CD4-positive, CD25-positive, alpha-beta regulatory T cell (primary cell): ENCODE results near the gene DPP10. TPM values are rescaled to one million over a fixed set of nuclear protein-coding genes. Genes with fewer than 3 reads are reported as not detected.

Experiments
- ATAC-seq, 2 donors: fragments of 150-1000 bp; cut with Tn5 transposase; one replicate each; pipeline ENCODE4 v1.10.0; 2021; ENCODE audit warnings: low read depth in 2 of 2, moderate number of reproducible peaks in 2 of 2, moderate library complexity in 1 of 2
- DNase-seq, 3 donors: peaks; one replicate each; pipeline versions ENCODE4 v3.0.0 to v3.0.0-alpha.2; 2012 to 2022; ENCODE audit warnings: mixed read lengths in 1 of 3
- H3K27ac ChIP-seq: one replicate; pipeline ENCODE4 v1.7.0; 2013; ENCODE audit warnings: mild to moderate bottlenecking, low read length; ENCODE audit not compliant: insufficient read depth, poor library complexity, severe bottlenecking
- H3K27me3 ChIP-seq: one replicate; pipeline ENCODE4 v1.7.0; 2013; ENCODE audit warnings: low read length; ENCODE audit not compliant: control insufficient read depth, insufficient read depth
- H3K36me3 ChIP-seq: one replicate; pipeline ENCODE4 v1.7.0; 2013; ENCODE audit warnings: mild to moderate bottlenecking, low read length, moderate library complexity; ENCODE audit not compliant: control insufficient read depth, insufficient read depth
- H3K4me1 ChIP-seq: 2 replicates; pipeline ENCODE4 v1.7.0; 2013; ENCODE audit warnings: mild to moderate bottlenecking, low read length; ENCODE audit not compliant: insufficient read depth, control insufficient read depth, poor library complexity, severe bottlenecking
- H3K4me3 ChIP-seq: one replicate; pipeline ENCODE4 v1.7.0; 2013; ENCODE audit warnings: low read depth, mild to moderate bottlenecking, low read length, moderate library complexity
- H3K9me3 ChIP-seq, 2 experiments: 1 replicate in 1 of 2; 2 replicates in 1 of 2; pipeline ENCODE4 v1.7.0; 2013; ENCODE audit warnings: low read length in 2 of 2, mild to moderate bottlenecking in 1 of 2, moderate library complexity in 1 of 2; ENCODE audit not compliant: control insufficient read depth in 2 of 2
- H3K27ac Mint-ChIP-seq, 3 donors: one replicate each; pipeline ENCODE4 v1.8.0; 2020 to 2022; ENCODE audit warnings: mild to moderate bottlenecking in 3 of 3, mixed read lengths in 3 of 3, moderate library complexity in 2 of 3
- H3K27me3 Mint-ChIP-seq: one replicate; pipeline ENCODE4 v1.8.0; 2022; ENCODE audit warnings: mild to moderate bottlenecking, mixed read lengths
- H3K36me3 Mint-ChIP-seq: one replicate; pipeline ENCODE4 v1.8.0; 2020; ENCODE audit warnings: mixed read lengths
- H3K4me1 Mint-ChIP-seq, 4 donors: one replicate each; pipeline ENCODE4 v1.8.0; 2020 to 2022; ENCODE audit warnings: mixed read lengths in 4 of 4, mild to moderate bottlenecking in 1 of 4
- H3K4me3 Mint-ChIP-seq, 4 donors: one replicate each; pipeline ENCODE4 v1.8.0; 2020 to 2022; ENCODE audit warnings: mild to moderate bottlenecking in 4 of 4, mixed read lengths in 4 of 4, moderate library complexity in 3 of 4
- H3K9me3 Mint-ChIP-seq, 7 donors: one replicate each; pipeline ENCODE4 v1.8.0; 2020 to 2022; ENCODE audit warnings: mixed read lengths in 7 of 7, mild to moderate bottlenecking in 3 of 7, moderate library complexity in 2 of 7
- polyA plus RNA-seq, 4 donors: library from polyadenylated mRNA; unstranded; fragments of 300-500 nt; fragmentation: Illumina TruSeq; gene quantifications; one replicate each; pipeline ENCODE4 v1.2.3, GENCODE V29; 2021
- total RNA-seq: library from RNA; stranded (reverse); gene quantifications from one replicate; pipeline ENCODE4 v1.2.3, GENCODE V29; 2022

The DPP10 gene
- total and polyA plus RNA-seq, 5 donors from 2014 or later, result not detected

GRCh38 chr2:115460008-115460407 lies 1017.6 kb downstream of the DPP10 start:
- Histone ChIP-seq H3K27me3 (no peaks in the 10 kb centered on the region), H3K9me3 (no peaks in the 10 kb centered on the region), H3K4me1 (no peaks in the 10 kb centered on the region), H3K4me3 (no peak overlapping the region), H3K36me3 (no peaks in the 10 kb centered on the region), H3K27ac (no peak overlapping the region)
- Mint-ChIP-seq H3K27me3 (no peaks in the 10 kb centered on the region), H3K27ac (no peak overlapping the region), H3K36me3 (no peaks in the 10 kb centered on the region), H3K9me3 (peaks cover 0 to 12% (median 3%) of the 10 kb centered on the region in 7 donors), H3K4me3 (no peak overlapping the region), H3K4me1 (no peaks in the 10 kb centered on the region)
- DNase-seq (no peak), ATAC-seq (no peak)

- Mint-ChIP-seq H3K4me1 (no peaks in the 10 kb centered on the region), H3K27ac (no peak overlapping the region), H3K27me3 (no peaks in the 10 kb centered on the region), H3K4me3 (no peak overlapping the region), H3K9me3 (peaks cover 2 to 21% (median 7%) of the 10 kb centered on the region in 7 donors), H3K36me3 (no peaks in the 10 kb centered on the region)
- H3K9me3 ChIP-seq, result no peaks in the 10 kb centered on the region
- H3K36me3 ChIP-seq, result no peaks in the 10 kb centered on the region
- DNase-seq (no peak), ATAC-seq (no peak)
- no peaks in the 10 kb centered on the region for H3K27me3 ChIP-seq
- no peak overlapping the region for H3K27ac ChIP-seq
- H3K4me1 ChIP-seq, result no peaks in the 10 kb centered on the region
- no peak overlapping the region for H3K4me3 ChIP-seq
Measured at GRCh38 chr2:115480741-115481140, 1038.3 kb downstream of the DPP10 start.

- Mint-ChIP-seq H3K9me3 (peaks cover 2 to 12% (median 8%) of the 10 kb centered on the region in 7 donors), H3K27me3 (no peaks in the 10 kb centered on the region), H3K36me3 (no peaks in the 10 kb centered on the region), H3K27ac (no peak overlapping the region), H3K4me1 (no peaks in the 10 kb centered on the region), H3K4me3 (no peak overlapping the region)
- Histone ChIP-seq H3K27me3 (no peaks in the 10 kb centered on the region), H3K9me3 (no peaks in the 10 kb centered on the region), H3K4me3 (no peak overlapping the region), H3K4me1 (no peaks in the 10 kb centered on the region), H3K36me3 (no peaks in the 10 kb centered on the region), H3K27ac (no peak overlapping the region)
- no peak for DNase-seq
- ATAC-seq, result no peak
Measured at GRCh38 chr2:115481842-115482241, 1039.4 kb downstream of the DPP10 start.

GRCh38 chr2:115483666-115484065 lies 1041.2 kb downstream of the DPP10 start:
- Histone ChIP-seq H3K9me3 (no peaks in the 10 kb centered on the region), H3K27ac (no peak overlapping the region), H3K36me3 (no peaks in the 10 kb centered on the region), H3K4me3 (no peak overlapping the region), H3K4me1 (no peaks in the 10 kb centered on the region), H3K27me3 (no peaks in the 10 kb centered on the region)
- no peak for ATAC-seq
- no peaks in the 10 kb centered on the region for H3K4me1 Mint-ChIP-seq
- no peaks in the 10 kb centered on the region for H3K27me3 Mint-ChIP-seq
- no peaks in the 10 kb centered on the region for H3K36me3 Mint-ChIP-seq
- no peak overlapping the region for H3K4me3 Mint-ChIP-seq
- H3K9me3 Mint-ChIP-seq, result peaks cover 2 to 11% (median 8%) of the 10 kb centered on the region in 7 donors
- DNase-seq, result no peak
- H3K27ac Mint-ChIP-seq, result no peak overlapping the region

- H3K9me3 ChIP-seq, result no peaks in the 10 kb centered on the region
- H3K4me3 ChIP-seq, result no peak overlapping the region
- Mint-ChIP-seq H3K27me3 (no peaks in the 10 kb centered on the region), H3K4me1 (no peaks in the 10 kb centered on the region), H3K9me3 (peaks cover 4 to 11% (median 8%) of the 10 kb centered on the region in 7 donors), H3K27ac (no peak overlapping the region), H3K36me3 (no peaks in the 10 kb centered on the region), H3K4me3 (no peak overlapping the region)
- no peak for DNase-seq
- no peak for ATAC-seq
- H3K36me3 ChIP-seq, result no peaks in the 10 kb centered on the region
- no peak overlapping the region for H3K27ac ChIP-seq
- H3K4me1 ChIP-seq, result no peaks in the 10 kb centered on the region
- H3K27me3 ChIP-seq, result no peaks in the 10 kb centered on the region
Measured at GRCh38 chr2:115484486-115484885, 1042.0 kb downstream of the DPP10 start.

- Mint-ChIP-seq H3K4me1 (no peaks in the 10 kb centered on the region), H3K27me3 (no peaks in the 10 kb centered on the region), H3K4me3 (no peak overlapping the region), H3K27ac (no peak overlapping the region), H3K36me3 (no peaks in the 10 kb centered on the region), H3K9me3 (peaks cover 4 to 14% (median 10%) of the 10 kb centered on the region in 7 donors)
- Histone ChIP-seq H3K4me3 (no peak overlapping the region), H3K27ac (no peak overlapping the region), H3K4me1 (no peaks in the 10 kb centered on the region), H3K36me3 (no peaks in the 10 kb centered on the region), H3K27me3 (no peaks in the 10 kb centered on the region), H3K9me3 (no peaks in the 10 kb centered on the region)
- DNase-seq (no peak), ATAC-seq (no peak)
Measured at GRCh38 chr2:115484983-115485382, 1042.5 kb downstream of the DPP10 start.

- H3K9me3 Mint-ChIP-seq, result peaks cover 0 to 8% (median 2%) of the 10 kb centered on the region in 7 donors
- Histone ChIP-seq H3K4me3 (no peak overlapping the region), H3K4me1 (no peaks in the 10 kb centered on the region), H3K36me3 (no peaks in the 10 kb centered on the region), H3K27ac (no peak overlapping the region), H3K27me3 (no peaks in the 10 kb centered on the region), H3K9me3 (peaks cover 0 to 3% of the 10 kb centered on the region in 2 experiments)
- H3K27me3 Mint-ChIP-seq, result no peaks in the 10 kb centered on the region
- H3K36me3 Mint-ChIP-seq, result no peaks in the 10 kb centered on the region
- no peak for ATAC-seq
- DNase-seq, result no peak
- no peak overlapping the region for H3K4me3 Mint-ChIP-seq
- no peak overlapping the region for H3K27ac Mint-ChIP-seq
- no peaks in the 10 kb centered on the region for H3K4me1 Mint-ChIP-seq
Measured at GRCh38 chr2:115491186-115491793, 1048.8 kb downstream of the DPP10 start.

- Histone ChIP-seq H3K27ac (no peak overlapping the region), H3K4me3 (no peak overlapping the region), H3K36me3 (no peaks in the 10 kb centered on the region), H3K27me3 (no peaks in the 10 kb centered on the region), H3K4me1 (no peaks in the 10 kb centered on the region), H3K9me3 (no peaks in the 10 kb centered on the region)
- DNase-seq, result no peak
- ATAC-seq, result no peak
- no peaks in the 10 kb centered on the region for H3K4me1 Mint-ChIP-seq
- H3K36me3 Mint-ChIP-seq, result no peaks in the 10 kb centered on the region
- H3K27me3 Mint-ChIP-seq, result no peaks in the 10 kb centered on the region
- peaks cover 2 to 13% (median 6%) of the 10 kb centered on the region in 7 donors for H3K9me3 Mint-ChIP-seq
- H3K27ac Mint-ChIP-seq, result no peak overlapping the region
- no peak overlapping the region for H3K4me3 Mint-ChIP-seq
Measured at GRCh38 chr2:115505331-115505730, 1062.9 kb downstream of the DPP10 start.
